Measurements from ENCODE around the gene EHD3.

The EHD3 gene

DNA sequence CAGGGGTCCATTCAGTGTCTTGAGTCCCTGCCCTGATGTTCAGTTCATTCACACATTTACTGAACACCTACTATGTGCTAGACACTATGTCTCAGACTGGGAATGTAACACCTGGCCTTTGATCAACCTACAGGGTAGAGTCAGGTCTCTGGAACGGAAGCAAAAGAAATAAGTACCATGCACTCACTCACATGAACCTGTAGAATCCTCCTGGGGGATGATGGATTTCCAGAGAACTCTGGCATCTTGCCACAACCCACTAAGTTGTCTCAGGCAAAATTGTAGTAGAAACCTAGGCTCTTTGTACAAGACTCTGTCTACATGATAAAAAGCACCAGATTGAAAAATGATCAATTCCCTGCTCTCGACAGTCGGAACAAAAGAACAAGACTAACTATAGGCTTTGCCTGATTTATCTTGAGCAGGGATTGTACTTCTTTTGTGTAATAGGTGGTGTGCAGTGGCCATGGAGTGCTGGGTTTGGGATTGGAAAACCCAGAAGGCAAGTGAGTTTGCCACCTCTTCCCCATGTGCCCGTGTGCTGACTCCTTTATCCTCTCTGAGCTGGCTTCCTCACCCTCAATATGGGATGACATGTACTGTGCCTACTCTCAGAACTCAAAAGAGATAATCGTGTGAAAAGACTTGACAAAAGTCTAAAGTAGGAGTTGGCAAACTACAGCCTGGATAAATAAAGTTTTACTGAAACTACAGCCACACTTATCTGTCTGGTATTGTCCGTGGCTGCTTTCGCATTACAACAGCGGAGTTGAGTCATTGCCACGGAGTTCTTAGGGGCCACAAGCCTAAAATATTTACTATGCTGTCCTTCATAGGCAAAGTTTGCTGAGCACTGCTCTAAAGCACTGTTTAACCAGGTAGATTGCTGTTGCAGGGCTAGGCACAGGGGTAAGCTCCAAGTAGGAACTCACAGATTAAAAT, 21.0 kb upstream of the EHD3 start:
- DNase-seq (ENCODE audit: low read depth in 1 of 2, low spot score in 1 of 2): no peak

- no peak for DNase-seq (ENCODE audit: low read depth in 1 of 2, low spot score in 1 of 2)
Observed at GRCh38 chr2:31213601-31214443, 20.1 kb upstream of the EHD3 start.

GRCh38 chr2:31214444-31214915, 19.5 kb upstream of the EHD3 start:
- no peak for DNase-seq (ENCODE audit: low read depth in 1 of 2, low spot score in 1 of 2)

DNA sequence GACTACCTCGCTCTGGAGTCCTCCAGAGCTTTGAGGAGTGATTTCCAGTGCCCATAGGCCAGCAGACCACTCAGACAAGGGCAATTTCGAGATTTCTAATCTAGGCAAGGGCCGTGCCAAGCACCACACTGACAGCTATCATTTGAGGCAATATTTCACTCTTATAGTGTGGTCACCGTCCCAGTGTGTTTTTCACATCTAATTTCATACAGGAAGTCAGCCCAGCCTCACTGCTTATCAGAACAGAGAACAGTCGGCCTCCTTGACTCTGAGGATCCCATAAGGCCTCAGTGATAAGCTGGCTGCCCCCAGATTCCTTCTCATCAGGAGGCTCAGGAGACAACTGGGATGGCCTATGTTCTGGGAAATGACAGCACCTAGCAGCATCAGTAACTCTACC, 17.2 kb upstream of the EHD3 start:
- DNase-seq (ENCODE audit: low read depth in 1 of 2, low spot score in 1 of 2): no peak

- DNase-seq (ENCODE audit: low read depth in 1 of 2, low spot score in 1 of 2): no peak
Observed at GRCh38 chr2:31217465-31218200, 16.3 kb upstream of the EHD3 start, which contains the start of gene CAPN14. CAPN14 (minus strand) TSS chr2:31217515; CDS start chr2:31205447, 12,068 bp downstream.

DNA sequence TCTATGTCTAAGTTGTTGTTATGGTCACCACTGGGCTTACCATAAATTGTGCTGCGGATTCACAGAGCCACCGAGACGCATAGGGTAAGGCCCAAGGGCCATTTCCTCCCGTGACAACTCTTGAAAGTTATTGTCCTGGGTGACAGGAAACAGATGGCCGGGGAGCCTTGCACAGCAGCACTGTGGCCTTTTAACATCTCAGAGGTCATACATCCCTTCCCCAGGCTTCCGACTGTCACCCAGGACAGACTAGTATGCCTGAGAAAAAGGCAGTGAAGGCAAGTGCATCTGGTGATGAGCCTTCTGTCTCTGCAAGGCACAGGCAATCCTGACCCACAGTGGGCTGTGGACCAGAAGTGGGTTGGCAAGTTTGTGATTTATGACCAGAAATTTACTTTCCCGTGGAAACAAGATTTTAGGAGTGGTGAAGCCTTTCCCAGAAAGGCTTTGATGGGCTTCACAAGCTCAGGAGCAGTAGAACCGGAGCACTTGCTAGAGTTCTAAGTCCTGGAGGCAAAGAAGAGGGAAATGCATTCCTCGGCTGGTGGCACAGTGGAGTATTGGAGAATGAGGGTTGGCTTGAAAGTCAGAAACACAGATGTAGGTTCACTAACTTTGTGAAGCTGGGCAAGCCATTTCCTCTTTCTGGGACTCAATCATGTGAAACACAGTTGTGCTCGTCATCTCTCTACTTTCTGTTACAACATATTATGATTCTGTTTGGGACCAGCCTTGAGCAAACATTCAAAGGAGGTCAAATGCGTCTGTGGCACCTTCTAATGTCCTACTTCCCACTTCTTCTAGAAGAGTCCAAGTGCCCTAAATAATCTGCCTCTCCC, 14.6 kb upstream of the EHD3 start:
- no peak for DNase-seq (ENCODE audit: low read depth in 1 of 2, low spot score in 1 of 2)

DNA sequence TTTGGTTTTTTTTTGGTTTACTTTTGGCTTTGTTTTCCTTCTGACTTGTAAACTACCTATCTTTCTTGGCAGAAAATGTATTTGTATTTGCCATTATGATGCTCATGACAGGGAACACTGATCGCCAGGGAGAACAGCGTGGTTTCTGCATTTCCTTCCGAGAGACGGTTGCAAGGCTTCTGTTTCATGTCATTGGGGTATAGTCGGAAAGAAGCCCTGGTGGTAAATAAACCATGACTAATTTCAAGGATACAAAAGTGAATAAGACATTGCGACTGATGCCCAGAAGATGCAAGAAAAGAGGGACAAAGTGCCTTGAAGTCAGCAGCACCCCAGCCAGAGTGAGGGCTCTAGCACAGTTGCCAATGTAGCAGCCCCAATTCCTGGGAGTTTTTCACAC, 12.4 kb upstream of the EHD3 start:
- DNase-seq (ENCODE audit: low read depth in 1 of 2, low spot score in 1 of 2): no peak

DNA sequence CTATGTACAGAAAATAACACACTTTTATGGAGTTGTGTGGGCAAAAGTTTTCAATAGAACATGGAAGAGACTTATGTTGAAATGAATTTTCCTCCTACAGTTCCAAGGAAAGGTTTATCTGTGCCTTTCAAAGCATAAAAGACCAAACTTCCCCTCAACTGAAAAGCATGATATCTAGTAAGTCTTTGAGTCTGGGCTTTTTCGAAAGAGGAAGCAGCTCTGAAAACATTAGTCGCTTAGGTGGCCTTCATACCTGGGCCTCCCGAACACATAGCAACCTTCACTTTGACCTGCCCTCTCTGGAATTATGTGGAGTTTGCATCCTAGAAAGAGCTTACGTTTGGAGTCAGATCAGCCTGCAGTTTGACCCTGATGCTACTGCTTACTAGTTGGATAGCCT, 11.9 kb upstream of the EHD3 start:
- DNase-seq (ENCODE audit: low read depth in 1 of 2, low spot score in 1 of 2): no peak

GRCh38 chr2:31223026-31223425, 10.9 kb upstream of the EHD3 start:
- no peak for DNase-seq (ENCODE audit: low read depth in 1 of 2, low spot score in 1 of 2)

DNA sequence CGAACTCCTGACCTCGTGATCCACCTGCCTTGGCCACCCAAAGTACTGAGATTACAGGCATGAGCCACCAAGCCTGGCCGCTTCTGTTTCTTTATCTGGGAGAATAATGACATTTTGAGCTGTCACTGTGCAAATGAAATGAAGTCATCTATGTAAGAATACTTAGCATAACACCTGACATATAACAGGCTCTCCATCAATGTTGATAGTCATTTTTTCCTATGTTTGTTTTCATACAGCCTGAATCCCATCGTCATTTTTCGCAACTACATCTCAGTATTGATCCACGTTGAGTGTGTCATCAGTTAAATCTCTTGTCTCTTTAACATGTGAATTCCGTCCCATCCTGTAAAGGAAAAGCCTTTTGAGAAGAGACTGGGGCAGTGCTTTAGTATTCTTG, 10.2 kb upstream of the EHD3 start:
- no peak for DNase-seq (ENCODE audit: low read depth in 1 of 2, low spot score in 1 of 2)

GRCh38 chr2:31226266-31226665, 7.7 kb upstream of the EHD3 start:
- no peak for DNase-seq (ENCODE audit: low read depth in 1 of 2, low spot score in 1 of 2)

- no peak for DNase-seq (ENCODE audit: low read depth in 1 of 2, low spot score in 1 of 2)
Observed at GRCh38 chr2:31227110-31227509, 6.8 kb upstream of the EHD3 start.

DNA sequence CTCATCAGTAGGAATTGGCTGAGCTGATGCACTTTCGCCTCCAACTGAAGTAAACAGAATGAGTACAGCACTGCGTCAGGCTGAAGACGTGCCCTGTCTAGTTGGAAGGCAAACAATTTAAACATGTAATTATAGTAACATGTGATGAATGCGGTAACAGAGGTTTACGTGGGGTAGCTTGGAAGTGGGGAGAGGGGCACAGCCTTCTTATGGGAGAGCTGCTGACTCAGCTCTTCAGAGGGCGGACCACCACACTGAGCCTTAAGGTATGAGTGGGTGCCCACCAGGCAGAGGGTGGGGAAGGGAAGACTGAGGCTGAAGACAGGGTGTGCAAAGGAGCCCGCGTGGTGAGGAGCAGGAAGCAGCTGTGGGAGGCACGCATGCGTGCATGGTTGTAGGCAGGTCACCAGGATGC, 6.2 kb upstream of the EHD3 start:
- DNase-seq (ENCODE audit: low read depth in 1 of 2, low spot score in 1 of 2): no peak

- no peak for DNase-seq (ENCODE audit: low read depth in 1 of 2, low spot score in 1 of 2)
Observed at GRCh38 chr2:31228717-31229116, 5.2 kb upstream of the EHD3 start.

- DNase-seq (ENCODE audit: low read depth in 1 of 2, low spot score in 1 of 2): no peak
Observed at GRCh38 chr2:31230751-31231150, 3.2 kb upstream of the EHD3 start.

GRCh38 chr2:31231571-31232302, 2.2 kb upstream of the EHD3 start:
- no peak for DNase-seq (ENCODE audit: low read depth in 1 of 2, low spot score in 1 of 2)

DNA sequence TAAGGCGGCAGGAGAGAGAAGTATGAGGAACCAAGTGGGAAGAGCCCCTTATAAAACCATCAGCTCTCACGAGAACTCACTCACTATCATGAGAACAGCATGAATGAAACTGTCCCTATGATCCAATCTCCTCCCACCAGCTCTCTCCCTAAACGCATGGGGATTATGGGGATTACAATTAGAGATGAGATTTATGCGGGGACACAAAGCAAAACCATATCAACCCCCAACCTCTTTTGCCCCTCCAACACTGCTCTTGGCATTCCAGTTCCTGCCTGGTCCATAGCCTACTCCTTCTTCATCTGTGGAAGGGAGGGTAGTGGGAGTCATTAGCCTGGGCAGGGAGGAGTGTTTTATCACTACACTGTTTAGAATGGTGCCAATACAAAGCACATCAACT, 1.4 kb upstream of the EHD3 start:
- DNase-seq (ENCODE audit: low read depth in 1 of 2, low spot score in 1 of 2): no peak

DNA sequence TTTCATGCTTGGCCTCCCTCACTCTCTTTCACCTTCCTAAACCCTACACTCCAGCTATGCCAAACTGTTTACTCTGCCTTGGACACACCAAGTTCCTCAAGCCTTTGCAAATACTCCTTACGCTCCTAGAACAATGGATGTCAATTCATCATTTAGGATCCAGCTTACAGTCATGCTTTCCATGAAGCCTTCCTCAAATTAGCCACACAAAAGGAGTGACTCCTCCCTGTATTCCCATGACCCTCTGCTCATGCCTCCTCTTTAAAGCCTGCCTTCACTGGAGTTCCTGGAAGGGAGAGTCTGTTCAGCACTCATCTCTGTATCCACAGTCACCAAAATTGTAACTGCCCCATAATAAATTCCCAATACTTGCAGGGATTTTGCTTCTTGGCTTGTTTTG, 721 bp upstream of the EHD3 start:
- no peak for DNase-seq (ENCODE audit: low read depth in 1 of 2, low spot score in 1 of 2)

GRCh38 chr2:31234683-31235503, 941 bp downstream of the EHD3 start:
- DNase-seq (ENCODE audit: low read depth in 1 of 2, low spot score in 1 of 2): no peak

All from stimulated activated CD4-positive, alpha-beta T cell treated with anti-CD3 and anti-CD28 coated beads, Interleukin-15, amount 100 ng/mL, for 1 hour (primary cell).